Measurements from ENCODE around the gene TACR1.
A peak's percentile ranks its signal among the peaks of the same experiment; 100 is the strongest.
"Not testable (repeated sequence)": the region's sequence is repeated elsewhere in the genome, so short reads cannot be mapped to it uniquely, and the experiment has no call there.

Gene TACR1

DNA sequence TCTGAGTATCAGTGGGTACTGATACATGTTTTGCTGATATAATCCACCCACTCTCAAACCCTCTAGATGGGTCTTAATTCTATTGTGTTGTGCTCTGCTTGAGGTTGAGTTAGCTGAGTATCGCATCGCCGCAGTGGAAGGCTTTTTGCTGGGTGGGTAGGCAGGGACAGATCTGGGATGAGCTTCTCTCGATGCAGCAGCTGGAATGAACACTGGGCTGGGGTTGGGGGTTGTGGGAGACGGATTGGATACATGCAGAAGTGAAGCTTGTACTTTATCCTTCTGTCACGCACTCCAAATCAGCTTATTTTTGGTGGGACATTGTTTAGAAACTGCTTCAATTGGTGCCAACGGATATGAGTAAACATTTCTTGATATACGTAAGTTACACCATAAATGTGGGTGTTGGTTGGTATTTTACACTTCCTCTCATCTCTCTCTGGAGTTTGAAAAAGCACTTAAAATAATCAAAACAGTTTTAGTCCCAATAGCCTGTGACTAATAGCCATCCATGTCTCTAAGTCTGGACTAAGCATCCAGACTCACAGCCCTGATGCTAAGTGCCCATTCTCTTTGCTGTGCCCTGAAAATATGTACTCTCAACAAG is 133.8 kb downstream of the TACR1 start:
- ChIA-PET CTCF (interaction anchor here (0.6 to 5.6 kb wide), 28 partner anchors 9 to 581 kb away, joined by 3 to 73 read pairs (median 4); partner anchors contain the start of gene MRPL19), POLR2A (no interaction called here)
- TF ChIP-seq, protein P1, sequence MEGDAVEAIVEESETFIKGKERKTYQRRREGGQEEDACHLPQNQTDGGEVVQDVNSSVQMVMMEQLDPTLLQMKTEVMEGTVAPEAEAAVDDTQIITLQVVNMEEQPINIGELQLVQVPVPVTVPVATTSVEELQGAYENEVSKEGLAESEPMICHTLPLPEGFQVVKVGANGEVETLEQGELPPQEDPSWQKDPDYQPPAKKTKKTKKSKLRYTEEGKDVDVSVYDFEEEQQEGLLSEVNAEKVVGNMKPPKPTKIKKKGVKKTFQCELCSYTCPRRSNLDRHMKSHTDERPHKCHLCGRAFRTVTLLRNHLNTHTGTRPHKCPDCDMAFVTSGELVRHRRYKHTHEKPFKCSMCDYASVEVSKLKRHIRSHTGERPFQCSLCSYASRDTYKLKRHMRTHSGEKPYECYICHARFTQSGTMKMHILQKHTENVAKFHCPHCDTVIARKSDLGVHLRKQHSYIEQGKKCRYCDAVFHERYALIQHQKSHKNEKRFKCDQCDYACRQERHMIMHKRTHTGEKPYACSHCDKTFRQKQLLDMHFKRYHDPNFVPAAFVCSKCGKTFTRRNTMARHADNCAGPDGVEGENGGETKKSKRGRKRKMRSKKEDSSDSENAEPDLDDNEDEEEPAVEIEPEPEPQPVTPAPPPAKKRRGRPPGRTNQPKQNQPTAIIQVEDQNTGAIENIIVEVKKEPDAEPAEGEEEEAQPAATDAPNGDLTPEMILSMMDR (IDR thresholded peaks at IDR 0.05; ENCODE audit: control extremely low read depth, extremely low read depth, low read depth, missing control alignments) = no peak
- no peak for DNase-seq (ENCODE audit: extremely low spot score)

DNA sequence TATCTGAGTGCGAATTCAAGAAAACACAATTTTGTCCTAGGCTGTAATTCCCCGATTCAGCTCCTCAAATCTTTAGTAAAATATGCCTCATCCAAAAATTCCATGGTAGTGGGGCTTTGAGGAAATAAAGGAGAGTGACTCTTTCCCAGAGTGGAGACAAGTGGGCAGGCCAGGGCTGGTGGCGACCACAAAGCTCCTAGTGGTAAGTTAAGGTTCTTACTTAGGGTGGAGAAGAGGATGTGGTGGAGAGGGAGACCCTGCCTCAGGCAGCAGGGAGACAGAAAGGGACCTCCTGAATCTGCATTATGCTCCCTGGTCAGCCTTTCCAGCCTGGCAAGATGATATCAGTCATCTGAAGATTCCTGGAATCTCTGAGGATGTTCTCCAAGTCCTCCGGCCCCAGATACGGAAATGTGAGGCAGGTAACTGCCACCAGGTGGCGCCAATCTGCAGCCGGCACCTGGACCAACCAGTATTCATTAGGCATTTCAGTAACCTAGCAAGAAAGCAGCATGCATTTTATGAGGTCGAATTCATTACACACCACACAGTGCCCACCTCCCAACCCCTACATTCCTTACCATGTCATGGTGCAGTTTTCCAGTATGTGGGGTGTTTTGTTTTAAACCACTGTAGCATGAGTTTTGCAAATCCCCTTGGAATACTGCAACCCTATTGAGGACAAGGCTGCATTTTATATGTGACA is 134.5 kb downstream of the TACR1 start:
- TF ChIP-seq, protein P1 (IDR thresholded peaks at IDR 0.05; ENCODE audit: control extremely low read depth, extremely low read depth, low read depth, missing control alignments) = peak; percentile 76
- ChIA-PET CTCF (interaction anchor here (0.6 to 5.6 kb wide), 51 partner anchors 9 to 1535 kb away, joined by 3 to 73 read pairs (median 4); partner anchors contain the start of genes MRPL19 and TACR1), POLR2A (no interaction called here)
- peak; percentile 62 for DNase-seq (ENCODE audit: extremely low spot score)

DNA sequence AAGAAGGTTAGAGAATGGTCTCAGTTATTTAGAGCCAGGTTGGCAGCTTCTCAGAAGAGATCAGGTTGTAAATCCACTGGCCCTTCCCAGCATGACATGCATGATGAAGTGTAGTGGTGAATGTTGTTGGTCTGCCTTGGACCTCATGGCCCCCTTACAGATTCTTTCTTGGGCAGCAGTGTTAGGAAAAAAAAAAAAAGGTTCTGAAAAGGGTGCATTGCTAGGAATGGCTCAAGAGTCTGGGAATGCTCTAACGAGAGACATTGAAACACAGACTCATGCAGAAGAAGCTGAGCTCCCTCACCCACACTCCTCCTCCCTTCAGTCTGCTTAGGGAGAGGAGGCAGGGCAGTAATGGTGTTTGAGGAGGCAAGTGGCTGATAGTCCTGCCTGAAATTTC is 135.4 kb downstream of the TACR1 start:
- TF ChIP-seq, protein P1 (IDR thresholded peaks at IDR 0.05; ENCODE audit: control extremely low read depth, extremely low read depth, low read depth, missing control alignments) = no peak
- CTCF ChIA-PET = interaction anchor here (0.7 to 5.6 kb wide), 34 partner anchors 10 to 1536 kb away, joined by 3 to 73 read pairs (median 4); partner anchors contain the start of genes MRPL19 and TACR1
- POLR2A ChIA-PET = no interaction called here
- no peak for DNase-seq (ENCODE audit: extremely low spot score)

DNA sequence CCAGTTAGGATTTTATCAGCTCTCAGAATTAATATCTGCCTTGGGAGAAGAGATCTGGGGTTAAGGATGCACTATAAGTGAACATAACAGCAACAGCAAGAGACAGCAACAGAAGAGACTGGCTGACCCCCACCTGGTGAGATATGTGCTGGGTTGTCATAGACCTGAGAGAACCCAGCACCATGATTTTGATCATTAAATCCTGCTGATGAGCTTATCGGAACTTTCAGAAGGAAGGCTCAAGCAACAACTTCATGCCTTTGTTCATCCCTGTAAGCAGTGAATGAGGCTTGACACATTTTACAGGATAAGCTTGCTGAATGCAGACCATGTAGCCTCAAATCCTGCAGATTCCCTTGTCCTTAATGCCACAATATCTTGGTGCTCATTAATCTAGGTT is 140.9 kb downstream of the TACR1 start:
- TF ChIP-seq, protein P1 (IDR thresholded peaks at IDR 0.05; ENCODE audit: control extremely low read depth, extremely low read depth, low read depth, missing control alignments) = no peak
- DNase-seq (ENCODE audit: extremely low spot score) = no peak
- POLR2A ChIA-PET = no interaction called here
- CTCF ChIA-PET = interaction anchor here (0.9 to 2.4 kb wide), 8 partner anchors 11 to 569 kb away, joined by 3 to 11 read pairs (median 6); no protein-coding TSS in a partner anchor

DNA sequence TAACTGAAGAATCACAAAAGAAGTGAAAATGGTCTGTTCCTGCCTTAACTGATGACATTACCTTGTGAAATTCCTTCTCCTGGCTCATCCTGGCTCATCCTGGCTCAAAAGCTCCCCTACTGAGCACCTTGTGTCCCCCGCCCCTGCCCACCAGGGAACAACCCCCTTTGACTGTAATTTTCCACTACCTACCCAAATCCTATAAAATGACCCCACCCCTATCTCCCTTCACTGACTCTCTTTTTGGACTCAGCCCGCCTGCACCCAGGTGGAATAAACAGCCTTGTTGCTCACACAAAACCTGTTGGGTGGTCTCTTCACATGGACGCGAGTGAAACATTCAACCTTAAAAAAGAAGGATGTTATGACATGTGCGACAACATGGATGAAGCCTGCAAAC is 142.2 kb downstream of the TACR1 start:
- POLR2A ChIA-PET; DNase-seq (ENCODE audit: extremely low spot score): not testable (repeated sequence)
- CTCF ChIA-PET = interaction anchor here (1.3 to 7.1 kb wide), 3 partner anchors 9 to 552 kb away, joined by 3 to 73 read pairs (median 4); no protein-coding TSS in a partner anchor

DNA sequence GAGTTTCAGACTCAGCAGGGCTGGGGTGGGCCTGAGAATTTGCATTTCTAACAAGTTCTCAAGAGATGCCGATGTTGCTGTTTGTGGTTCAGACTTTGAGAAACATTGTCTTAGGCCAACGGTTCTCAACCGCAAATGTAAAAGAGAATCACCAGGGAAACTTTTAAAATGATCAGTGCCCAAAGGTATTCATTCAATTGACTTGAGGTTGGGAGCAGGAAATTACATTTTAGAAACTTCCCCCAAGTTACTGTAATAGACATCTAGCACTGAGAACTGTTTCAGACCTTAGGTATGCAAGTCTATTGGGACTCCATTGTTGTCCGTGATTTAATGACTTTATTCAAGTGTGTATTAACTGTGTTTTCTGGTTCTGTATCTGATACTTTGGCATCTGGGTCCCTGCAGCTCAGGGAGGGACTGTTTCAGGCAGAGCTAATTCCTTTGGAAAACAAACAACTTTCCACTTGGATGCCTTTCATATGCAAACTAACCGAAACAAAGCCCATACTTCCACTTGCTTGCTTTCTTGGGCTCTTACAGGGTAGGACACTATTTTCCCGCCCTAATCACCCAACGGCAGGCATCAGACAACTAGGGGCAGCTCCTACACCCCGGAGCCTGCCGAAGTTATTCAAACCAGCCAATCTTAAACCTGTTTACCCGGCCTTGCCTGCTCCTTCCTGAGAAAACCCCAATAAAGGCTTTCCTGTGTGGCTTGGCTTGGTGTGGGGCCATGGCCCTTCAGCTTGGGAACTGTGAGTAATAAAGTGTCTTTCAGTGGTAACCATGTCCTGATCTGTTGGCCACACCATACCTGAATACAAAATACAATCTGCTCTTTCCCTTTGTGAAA is 143.3 kb downstream of the TACR1 start:
- CTCF ChIA-PET = interaction anchor here (1.1 to 7.1 kb wide), 8 partner anchors 10 to 554 kb away, joined by 3 to 73 read pairs (median 4); no protein-coding TSS in a partner anchor
- TF ChIP-seq, protein P1 (IDR thresholded peaks at IDR 0.05; ENCODE audit: control extremely low read depth, extremely low read depth, low read depth, missing control alignments) = no peak
- DNase-seq (ENCODE audit: extremely low spot score) = peak; percentile 38
- POLR2A ChIA-PET = no interaction called here

Measured in GM10248 (cell line).